GM18870 (cell line): ENCODE results near the gene MYLK2.

ENCODE experiments used
- ATAC-seq: cut with Tn5 transposase; IDR thresholded peaks from one replicate; pipeline ENCODE4 v1.9.1; 2021; ENCODE audit warnings: moderate library complexity; ENCODE audit not compliant: unreplicated experiment

MYLK2 gene

DNA sequence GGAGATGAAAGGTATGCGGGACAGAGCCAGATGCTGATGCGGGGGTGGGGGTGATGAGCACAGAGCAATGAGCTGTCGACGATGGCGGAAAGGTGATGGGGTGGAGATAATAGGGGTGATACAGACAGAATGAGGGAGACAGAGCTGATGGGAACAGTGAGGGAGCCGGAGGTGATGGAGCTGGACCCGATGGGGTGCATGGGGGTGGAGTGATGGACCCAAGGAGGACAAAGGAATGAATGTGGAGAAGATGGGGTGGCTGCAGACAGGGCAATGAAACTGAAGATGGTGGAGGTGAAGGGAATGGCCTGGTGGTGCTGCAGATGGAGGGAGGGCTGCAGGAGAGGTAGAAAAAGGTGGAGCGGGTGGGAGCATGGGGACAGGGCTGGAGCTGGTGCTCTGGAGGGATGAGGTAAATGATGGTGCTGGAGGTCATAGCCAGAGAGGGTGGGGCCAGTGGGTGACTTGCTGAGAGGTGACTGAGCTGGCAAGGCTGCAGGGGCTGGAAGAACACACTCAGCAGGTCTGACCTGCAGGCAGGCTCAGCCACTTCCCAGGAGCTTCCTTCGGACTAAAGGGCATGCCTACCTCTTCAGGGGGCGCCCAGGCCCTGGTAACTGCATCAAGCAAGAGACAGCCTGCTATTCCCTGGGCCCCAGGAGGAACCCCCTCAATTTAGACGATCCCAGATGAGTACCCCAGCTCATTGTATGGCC lies 32.2 kb downstream of the MYLK2 start:
- no peak for ATAC-seq

DNA sequence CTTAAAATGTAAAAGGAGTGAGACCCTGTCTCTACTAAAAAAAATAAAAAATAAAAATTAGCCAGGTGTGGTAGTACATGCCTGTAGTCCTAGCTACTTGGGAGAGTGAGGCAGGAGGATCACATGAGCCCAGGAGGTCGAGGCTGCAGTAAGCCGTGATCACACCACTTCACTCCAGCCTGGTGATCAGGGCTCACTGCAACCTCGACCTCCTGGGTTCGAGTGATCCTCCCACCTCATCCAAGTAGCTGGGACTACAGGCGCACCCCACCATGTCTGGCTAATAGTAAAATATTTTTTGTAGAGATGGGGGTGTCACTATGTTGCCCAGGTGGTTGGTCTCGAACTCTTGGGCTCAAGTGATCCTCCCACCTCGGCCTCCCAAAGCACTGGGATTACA lies 34.3 kb downstream of the MYLK2 start:
- ATAC-seq, result no peak

GRCh38 chr20:31856516-31856915 lies 37.4 kb downstream of the MYLK2 start:
- ATAC-seq, result no peak

DNA sequence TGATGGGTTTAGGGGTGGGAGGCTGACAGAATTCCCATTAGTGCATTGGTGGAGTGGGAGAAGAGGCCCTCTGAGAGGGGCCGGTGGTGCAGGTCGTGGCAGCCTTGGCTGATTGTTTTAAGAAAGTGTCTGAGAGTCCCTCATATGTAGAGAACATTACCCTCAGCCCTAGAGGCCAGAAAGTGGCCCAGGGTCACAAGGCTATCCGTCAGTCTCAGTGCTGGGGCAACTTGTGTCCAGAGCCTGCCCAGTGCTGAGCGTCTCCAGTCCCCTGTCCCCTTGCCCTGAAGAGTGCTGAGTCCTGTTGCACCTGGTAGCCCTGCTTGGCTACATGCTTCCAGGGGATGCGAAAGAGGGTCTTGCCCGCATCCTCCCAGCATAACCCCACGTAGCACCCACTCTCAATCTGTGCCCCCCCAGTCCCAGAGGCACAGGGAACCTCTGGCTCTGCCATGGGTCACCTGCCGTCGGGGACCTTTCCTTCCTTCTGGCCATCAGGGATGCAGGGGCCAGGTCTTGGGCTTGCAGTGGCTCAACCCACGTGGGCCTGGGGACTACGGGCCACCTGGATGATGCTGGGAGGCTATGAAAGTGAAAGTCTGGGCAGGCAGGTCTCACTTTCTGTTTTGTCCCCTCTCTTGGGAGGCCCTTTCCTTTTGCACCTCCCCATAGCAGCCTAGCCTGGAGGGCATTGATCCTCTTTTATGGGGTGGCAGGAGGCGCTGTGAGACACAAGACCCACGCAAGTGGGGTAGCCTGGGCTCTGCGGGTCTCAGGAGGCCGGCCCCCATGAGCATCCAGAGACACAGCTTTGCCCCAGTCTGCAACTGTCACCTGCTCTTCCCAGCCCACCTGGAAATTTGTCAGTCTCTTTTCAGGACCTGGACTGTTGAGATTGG lies 39.0 kb downstream of the MYLK2 start:
- ATAC-seq, result peak; percentile 65

GRCh38 chr20:31858760-31859083 lies 39.6 kb downstream of the MYLK2 start:
- ATAC-seq, result no peak

DNA sequence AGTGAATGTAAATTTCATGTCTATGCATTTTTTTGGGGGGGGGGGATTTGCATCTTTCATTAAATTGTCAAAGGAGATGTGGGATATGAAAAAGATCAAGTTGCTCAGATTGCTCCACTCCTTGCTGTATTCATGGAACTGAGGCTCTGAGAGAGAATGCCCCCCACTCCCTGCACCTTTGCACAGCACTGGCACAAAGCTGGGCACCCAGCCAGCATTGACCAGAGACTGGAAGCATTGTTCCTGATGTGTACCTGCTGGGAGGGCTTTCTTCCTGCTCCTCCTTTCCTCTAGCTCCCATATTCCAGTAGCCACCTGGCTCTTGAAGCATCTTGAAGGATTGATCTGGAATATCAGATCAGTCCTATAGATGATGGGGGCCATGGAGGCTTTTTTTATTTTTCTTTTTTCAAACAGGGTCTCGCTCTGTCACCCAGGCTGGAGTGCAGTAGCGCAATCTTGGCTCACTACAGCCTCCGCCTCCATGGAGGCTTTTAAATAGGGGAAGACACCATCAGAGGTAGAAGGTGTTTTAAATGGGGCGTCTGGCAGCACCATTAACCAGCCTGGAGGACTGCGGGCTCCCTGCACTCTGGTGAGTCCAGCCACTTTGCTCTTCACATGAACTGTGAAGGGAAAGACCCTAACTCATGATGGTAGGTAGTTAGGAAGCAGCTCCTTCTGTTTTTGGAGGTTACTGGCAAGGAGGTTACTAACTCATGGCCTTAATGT lies 40.3 kb downstream of the MYLK2 start:
- no peak for ATAC-seq

DNA sequence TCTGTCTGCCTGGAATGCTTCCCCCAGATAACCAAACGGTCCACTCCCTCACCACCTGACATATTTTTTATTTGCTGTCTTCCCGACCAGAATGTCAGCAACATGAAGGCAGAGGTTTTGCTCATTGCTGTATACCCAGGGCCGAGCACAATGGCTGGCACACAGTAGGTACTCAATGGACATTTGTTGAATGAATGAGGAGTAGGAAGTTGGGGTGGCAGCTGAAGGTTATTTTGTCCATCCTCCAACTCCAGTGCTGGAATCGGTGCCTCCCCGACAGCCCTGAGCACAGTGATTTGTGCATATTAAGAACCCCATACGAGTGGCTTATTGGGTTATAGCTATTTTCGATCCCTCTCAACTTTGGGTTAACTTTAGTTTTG lies 40.8 kb downstream of the MYLK2 start:
- no peak for ATAC-seq

DNA sequence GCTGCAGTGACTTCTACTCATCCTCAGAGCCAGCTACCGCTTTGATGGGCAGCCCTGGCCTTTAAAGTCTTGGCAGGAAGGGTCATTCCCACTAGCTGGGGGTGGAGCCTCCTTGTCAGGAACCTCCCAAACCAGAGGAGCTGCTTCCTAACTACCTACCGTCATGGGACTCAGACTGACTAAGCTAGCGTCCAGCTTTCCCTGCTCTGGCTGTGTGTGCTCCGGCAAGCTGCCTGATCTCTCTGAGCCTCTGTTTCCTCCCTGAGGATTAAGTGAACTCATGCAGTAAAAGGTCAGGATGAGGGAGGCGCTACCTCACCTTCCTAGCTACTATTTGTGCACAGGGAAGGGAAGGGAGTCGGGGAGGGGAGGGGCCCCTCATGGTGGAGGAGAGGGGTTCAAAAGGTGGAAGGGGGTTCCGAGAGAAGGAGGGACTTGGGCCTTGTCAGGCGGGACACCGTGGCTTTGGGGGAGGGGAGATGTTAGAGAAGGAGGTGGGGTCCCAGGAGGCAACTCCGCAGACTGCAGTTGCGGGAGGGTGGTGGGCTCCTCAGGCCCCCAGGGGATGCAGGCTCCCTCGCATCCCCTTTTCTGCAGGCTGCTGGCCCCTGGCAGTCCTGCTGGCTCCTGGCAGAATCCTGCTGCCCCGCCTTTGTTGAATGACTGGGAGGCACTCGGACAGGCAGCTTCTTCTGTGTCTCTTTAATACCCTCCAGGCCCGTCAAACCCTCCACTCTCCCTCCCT lies 41.4 kb downstream of the MYLK2 start:
- ATAC-seq, result no peak

GRCh38 chr20:31861135-31861384 lies 41.9 kb downstream of the MYLK2 start:
- no peak for ATAC-seq

- ATAC-seq, result no peak
Observed at GRCh38 chr20:31861385-31862156, 42.4 kb downstream of the MYLK2 start.

- ATAC-seq, result no peak
Observed at GRCh38 chr20:31862157-31862470, 43.0 kb downstream of the MYLK2 start.

GRCh38 chr20:31862506-31862905 lies 43.4 kb downstream of the MYLK2 start:
- ATAC-seq, result no peak

DNA sequence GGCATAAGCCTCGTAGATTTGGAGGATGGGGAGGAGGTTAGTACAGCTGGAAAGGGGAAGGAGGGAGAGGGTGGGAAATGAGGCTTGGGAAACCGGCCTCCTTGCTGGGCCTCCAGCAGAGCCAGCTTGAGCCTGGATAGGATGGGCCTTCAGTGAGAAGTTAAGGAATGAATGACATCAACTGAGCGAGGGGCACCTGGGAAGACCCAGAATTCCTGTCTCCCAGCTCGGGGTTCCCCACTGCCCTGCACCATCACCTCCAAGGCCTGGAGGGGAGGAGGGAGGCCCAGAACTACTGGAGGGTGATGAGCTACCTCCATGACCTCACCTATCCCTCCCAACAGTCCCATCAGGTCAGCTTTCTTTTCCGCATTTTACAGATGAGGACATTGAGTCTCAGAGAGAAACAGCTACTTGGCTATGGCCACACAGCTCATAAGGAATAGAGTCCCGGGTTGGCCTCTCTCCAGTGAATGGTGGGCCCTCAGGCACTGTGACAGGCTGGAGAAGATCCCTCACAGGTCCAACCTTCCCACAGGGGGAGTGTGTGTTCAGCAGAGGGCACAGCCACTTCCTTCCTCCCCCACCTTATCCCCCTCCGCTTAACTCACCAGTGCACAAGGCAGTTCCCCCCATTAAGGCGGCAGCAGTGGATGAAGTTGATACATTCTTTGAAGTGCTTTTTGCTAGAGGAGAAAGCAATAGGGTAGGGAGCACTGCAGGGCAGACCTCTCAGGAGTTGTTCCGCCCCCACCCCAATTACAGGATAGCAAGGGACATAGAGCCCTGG lies 44.3 kb downstream of the MYLK2 start:
- no peak for ATAC-seq

GRCh38 chr20:31864521-31865400 lies 45.6 kb downstream of the MYLK2 start:
- ATAC-seq, result no peak

DNA sequence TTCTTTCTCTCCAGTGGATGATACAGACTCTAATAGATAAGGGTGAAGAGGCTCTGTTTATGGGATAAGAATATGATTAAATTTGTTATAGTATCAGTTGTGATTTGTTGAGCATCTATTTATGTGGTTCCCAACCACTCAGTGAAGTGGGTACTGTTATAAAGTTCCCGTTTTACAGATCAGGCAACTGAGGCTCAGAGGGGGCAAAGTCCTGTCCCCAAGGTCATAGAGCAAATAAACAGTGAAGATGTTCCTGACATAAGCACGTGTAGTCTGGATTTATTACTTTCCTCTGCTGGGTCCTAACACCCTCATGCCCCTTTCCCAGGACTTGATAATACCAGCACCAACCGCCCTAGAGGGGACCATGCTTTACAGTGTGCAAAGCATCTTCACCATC lies 47.1 kb downstream of the MYLK2 start:
- no peak for ATAC-seq

- ATAC-seq, result no peak
Observed at GRCh38 chr20:31868853-31869672, 49.9 kb downstream of the MYLK2 start.

GRCh38 chr20:31869673-31869941 lies 50.5 kb downstream of the MYLK2 start:
- no peak for ATAC-seq

- no peak for ATAC-seq
Observed at GRCh38 chr20:31869942-31870725, 51.0 kb downstream of the MYLK2 start, which contains the start of the genes DUSP15 and TTLL9. DUSP15 (minus strand) TSS chr20:31870527; CDS start chr20:31870337, 190 bp downstream. TTLL9 (plus strand) TSS chr20:31870634; CDS start chr20:31871127, 493 bp downstream.
